ENCODE data around the gene IRGQ. TPM values are rescaled to one million over a fixed set of nuclear protein-coding genes. Genes with fewer than 3 reads are reported as not detected.
A peak's percentile ranks its signal among the peaks of the same experiment; 100 is the strongest.

The IRGQ gene
- total and polyA plus RNA-seq, 2 donors = 4.4 to 7.5 TPM

GRCh38 chr19:43561139-43561970 is 34.6 kb downstream of the IRGQ start:
- Histone ChIP-seq H3K4me1 (ENCODE audit: control insufficient read depth in 2 of 2, insufficient read depth in 2 of 2, low read length in 2 of 2) (peaks cover 24 to 42% of the 10 kb centered on the region in 2 donors), H3K4me3 (ENCODE audit: low read length in 2 of 2) (no peak overlapping the region), H3K27ac (ENCODE audit: low read depth in 1 of 2, low read length in 1 of 2) (peak overlapping the region in 1 of 2 donors; percentile 37), H3K36me3 (ENCODE audit: control insufficient read depth in 2 of 2, insufficient read depth in 2 of 2, low read length in 1 of 2) (peaks cover 6 to 21% of the 10 kb centered on the region in 2 donors), H3K9me3 (ENCODE audit: control insufficient read depth in 2 of 2, insufficient read depth in 1 of 2, low read length in 1 of 2) (peaks cover 0 to 3% of the 10 kb centered on the region in 2 donors), H3K27me3 (ENCODE audit: control insufficient read depth in 2 of 2, insufficient read depth in 1 of 2, low read length in 1 of 2) (no peaks in the 10 kb centered on the region)
- 94% methylated on average over 12 of the region's 12 CpGs for WGBS
- DNase-seq (ENCODE audit: low read depth in 6 of 9, low spot score in 9 of 9) = no peak

- H3K4me3 ChIP-seq (ENCODE audit: low read length in 2 of 2) = no peak overlapping the region
- peaks cover 10 to 21% of the 10 kb centered on the region in 2 donors for H3K36me3 ChIP-seq (ENCODE audit: control insufficient read depth in 2 of 2, insufficient read depth in 2 of 2, low read length in 1 of 2)
- H3K9me3 ChIP-seq (ENCODE audit: control insufficient read depth in 2 of 2, insufficient read depth in 1 of 2, low read length in 1 of 2) = peaks cover 0 to 5% of the 10 kb centered on the region in 2 donors
- DNase-seq (ENCODE audit: low read depth in 6 of 9, low spot score in 9 of 9) = peak in 1 of 9 donors; percentile 41
- H3K27ac ChIP-seq (ENCODE audit: low read depth in 1 of 2, low read length in 1 of 2) = peak overlapping the region in 1 of 2 donors; percentile 37
- H3K4me1 ChIP-seq (ENCODE audit: control insufficient read depth in 2 of 2, insufficient read depth in 2 of 2, low read length in 2 of 2) = peaks cover 24 to 42% of the 10 kb centered on the region in 2 donors
- no peaks in the 10 kb centered on the region for H3K27me3 ChIP-seq (ENCODE audit: control insufficient read depth in 2 of 2, insufficient read depth in 1 of 2, low read length in 1 of 2)
- 95% methylated on average over 6 of the region's 6 CpGs for WGBS
Measured at GRCh38 chr19:43560687-43561086, 35.2 kb downstream of the IRGQ start.

- Histone ChIP-seq H3K9me3 (ENCODE audit: control insufficient read depth in 2 of 2, insufficient read depth in 1 of 2, low read length in 1 of 2) (peaks cover 0 to 8% of the 10 kb centered on the region in 2 donors), H3K4me1 (ENCODE audit: control insufficient read depth in 2 of 2, insufficient read depth in 2 of 2, low read length in 2 of 2) (peaks cover 0 to 2% of the 10 kb centered on the region in 2 donors), H3K27me3 (ENCODE audit: control insufficient read depth in 2 of 2, insufficient read depth in 1 of 2, low read length in 1 of 2) (no peaks in the 10 kb centered on the region), H3K27ac (ENCODE audit: low read depth in 1 of 2, low read length in 1 of 2) (no peak overlapping the region), H3K36me3 (ENCODE audit: control insufficient read depth in 2 of 2, insufficient read depth in 2 of 2, low read length in 1 of 2) (peaks cover 53 to 59% of the 10 kb centered on the region in 2 donors), H3K4me3 (ENCODE audit: low read length in 2 of 2) (no peak overlapping the region)
- peak; percentile 56 to 93 (median 81) for DNase-seq (ENCODE audit: low read depth in 6 of 9, low spot score in 9 of 9)
- WGBS = 55% methylated on average over 8 of the region's 8 CpGs
Measured at GRCh38 chr19:43555185-43555770, 40.7 kb downstream of the IRGQ start.

GRCh38 chr19:43554317-43554895 is 41.5 kb downstream of the IRGQ start:
- H3K4me1 ChIP-seq (ENCODE audit: control insufficient read depth in 2 of 2, insufficient read depth in 2 of 2, low read length in 2 of 2) = peaks cover 0 to 2% of the 10 kb centered on the region in 2 donors
- no peaks in the 10 kb centered on the region for H3K27me3 ChIP-seq (ENCODE audit: control insufficient read depth in 2 of 2, insufficient read depth in 1 of 2, low read length in 1 of 2)
- 98% methylated on average over 15 of the region's 15 CpGs for WGBS
- H3K9me3 ChIP-seq (ENCODE audit: control insufficient read depth in 2 of 2, insufficient read depth in 1 of 2, low read length in 1 of 2) = peaks cover 0 to 8% of the 10 kb centered on the region in 2 donors
- no peak overlapping the region for H3K27ac ChIP-seq (ENCODE audit: low read depth in 1 of 2, low read length in 1 of 2)
- no peak overlapping the region for H3K4me3 ChIP-seq (ENCODE audit: low read length in 2 of 2)
- no peak for DNase-seq (ENCODE audit: low read depth in 6 of 9, low spot score in 9 of 9)
- H3K36me3 ChIP-seq (ENCODE audit: control insufficient read depth in 2 of 2, insufficient read depth in 2 of 2, low read length in 1 of 2) = peaks cover 61 to 64% of the 10 kb centered on the region in 2 donors

GRCh38 chr19:43553656-43554055 is 42.3 kb downstream of the IRGQ start:
- H3K9me3 ChIP-seq (ENCODE audit: control insufficient read depth in 2 of 2, insufficient read depth in 1 of 2, low read length in 1 of 2) = peaks cover 0 to 8% of the 10 kb centered on the region in 2 donors
- H3K4me1 ChIP-seq (ENCODE audit: control insufficient read depth in 2 of 2, insufficient read depth in 2 of 2, low read length in 2 of 2) = peaks cover 0 to 2% of the 10 kb centered on the region in 2 donors
- WGBS = 89% methylated on average over 4 of the region's 4 CpGs
- H3K27ac ChIP-seq (ENCODE audit: low read depth in 1 of 2, low read length in 1 of 2) = no peak overlapping the region
- H3K36me3 ChIP-seq (ENCODE audit: control insufficient read depth in 2 of 2, insufficient read depth in 2 of 2, low read length in 1 of 2) = peaks cover 64 to 66% of the 10 kb centered on the region in 2 donors
- no peak overlapping the region for H3K4me3 ChIP-seq (ENCODE audit: low read length in 2 of 2)
- DNase-seq (ENCODE audit: low read depth in 6 of 9, low spot score in 9 of 9) = no peak
- no peaks in the 10 kb centered on the region for H3K27me3 ChIP-seq (ENCODE audit: control insufficient read depth in 2 of 2, insufficient read depth in 1 of 2, low read length in 1 of 2)

GRCh38 chr19:43552616-43553015 is 43.3 kb downstream of the IRGQ start:
- Histone ChIP-seq H3K9me3 (ENCODE audit: control insufficient read depth in 2 of 2, insufficient read depth in 1 of 2, low read length in 1 of 2) (peaks cover 0 to 8% of the 10 kb centered on the region in 2 donors), H3K36me3 (ENCODE audit: control insufficient read depth in 2 of 2, insufficient read depth in 2 of 2, low read length in 1 of 2) (peaks cover 60 to 64% of the 10 kb centered on the region in 2 donors), H3K27ac (ENCODE audit: low read depth in 1 of 2, low read length in 1 of 2) (no peak overlapping the region), H3K4me1 (ENCODE audit: control insufficient read depth in 2 of 2, insufficient read depth in 2 of 2, low read length in 2 of 2) (peaks cover 0 to 2% of the 10 kb centered on the region in 2 donors), H3K27me3 (ENCODE audit: control insufficient read depth in 2 of 2, insufficient read depth in 1 of 2, low read length in 1 of 2) (no peaks in the 10 kb centered on the region), H3K4me3 (ENCODE audit: low read length in 2 of 2) (no peak overlapping the region)
- WGBS = 80% methylated on average over 3 of the region's 3 CpGs
- DNase-seq (ENCODE audit: low read depth in 6 of 9, low spot score in 9 of 9) = no peak

- 100% methylated on average over 3 of the region's 3 CpGs for WGBS
- DNase-seq (ENCODE audit: low read depth in 6 of 9, low spot score in 9 of 9) = no peak
- H3K4me3 ChIP-seq (ENCODE audit: low read length in 2 of 2) = no peak overlapping the region
- H3K9me3 ChIP-seq (ENCODE audit: control insufficient read depth in 2 of 2, insufficient read depth in 1 of 2, low read length in 1 of 2) = peaks cover 0 to 8% of the 10 kb centered on the region in 2 donors
- no peaks in the 10 kb centered on the region for H3K27me3 ChIP-seq (ENCODE audit: control insufficient read depth in 2 of 2, insufficient read depth in 1 of 2, low read length in 1 of 2)
- peaks cover 0 to 2% of the 10 kb centered on the region in 2 donors for H3K4me1 ChIP-seq (ENCODE audit: control insufficient read depth in 2 of 2, insufficient read depth in 2 of 2, low read length in 2 of 2)
- peaks cover 56 to 65% of the 10 kb centered on the region in 2 donors for H3K36me3 ChIP-seq (ENCODE audit: control insufficient read depth in 2 of 2, insufficient read depth in 2 of 2, low read length in 1 of 2)
- no peak overlapping the region for H3K27ac ChIP-seq (ENCODE audit: low read depth in 1 of 2, low read length in 1 of 2)
Measured at GRCh38 chr19:43552198-43552450, 43.8 kb downstream of the IRGQ start.

- no peak for DNase-seq (ENCODE audit: low read depth in 6 of 9, low spot score in 9 of 9)
- Histone ChIP-seq H3K9me3 (ENCODE audit: control insufficient read depth in 2 of 2, insufficient read depth in 1 of 2, low read length in 1 of 2) (peaks cover 0 to 8% of the 10 kb centered on the region in 2 donors), H3K27ac (ENCODE audit: low read depth in 1 of 2, low read length in 1 of 2) (no peak overlapping the region), H3K36me3 (ENCODE audit: control insufficient read depth in 2 of 2, insufficient read depth in 2 of 2, low read length in 1 of 2) (peaks cover 56 to 70% of the 10 kb centered on the region in 2 donors), H3K4me1 (ENCODE audit: control insufficient read depth in 2 of 2, insufficient read depth in 2 of 2, low read length in 2 of 2) (peaks cover 0 to 2% of the 10 kb centered on the region in 2 donors), H3K27me3 (ENCODE audit: control insufficient read depth in 2 of 2, insufficient read depth in 1 of 2, low read length in 1 of 2) (no peaks in the 10 kb centered on the region), H3K4me3 (ENCODE audit: low read length in 2 of 2) (no peak overlapping the region)
- 97% methylated on average over 23 of the region's 23 CpGs for WGBS
Measured at GRCh38 chr19:43551399-43552197, 44.3 kb downstream of the IRGQ start.

Measured in thymus (tissue), 11 donors.